H1 (cell line): ENCODE measurements around the gene GABRR2.

Experiments used
- ATF2 ChIP-seq: IDR thresholded peaks from 2 replicates; pipeline ENCODE4 v1.6.1; 2012; ENCODE audit warnings: low read length, inconsistent platforms
- TF ChIP-seq, protein P1 (sequence below), 3 experiments: IDR thresholded peaks; 1 replicate in 2 of 3; 2 replicates in 1 of 3; pipeline versions ENCODE4 v1.5.1 to v1.6.1; 2011; ENCODE audit warnings: low read length in 3 of 3, mild to moderate bottlenecking in 3 of 3, inconsistent platforms in 2 of 3, low read depth in 1 of 3, moderate library complexity in 1 of 3; ENCODE audit not compliant: insufficient read depth in 1 of 3; ENCODE audit errors: control extremely low read depth in 1 of 3

GRCh38 chr6:89215391-89215790, 99.7 kb downstream of the GABRR2 start:
- no peak for TF ChIP-seq ATF2
- TF ChIP-seq, protein P1, sequence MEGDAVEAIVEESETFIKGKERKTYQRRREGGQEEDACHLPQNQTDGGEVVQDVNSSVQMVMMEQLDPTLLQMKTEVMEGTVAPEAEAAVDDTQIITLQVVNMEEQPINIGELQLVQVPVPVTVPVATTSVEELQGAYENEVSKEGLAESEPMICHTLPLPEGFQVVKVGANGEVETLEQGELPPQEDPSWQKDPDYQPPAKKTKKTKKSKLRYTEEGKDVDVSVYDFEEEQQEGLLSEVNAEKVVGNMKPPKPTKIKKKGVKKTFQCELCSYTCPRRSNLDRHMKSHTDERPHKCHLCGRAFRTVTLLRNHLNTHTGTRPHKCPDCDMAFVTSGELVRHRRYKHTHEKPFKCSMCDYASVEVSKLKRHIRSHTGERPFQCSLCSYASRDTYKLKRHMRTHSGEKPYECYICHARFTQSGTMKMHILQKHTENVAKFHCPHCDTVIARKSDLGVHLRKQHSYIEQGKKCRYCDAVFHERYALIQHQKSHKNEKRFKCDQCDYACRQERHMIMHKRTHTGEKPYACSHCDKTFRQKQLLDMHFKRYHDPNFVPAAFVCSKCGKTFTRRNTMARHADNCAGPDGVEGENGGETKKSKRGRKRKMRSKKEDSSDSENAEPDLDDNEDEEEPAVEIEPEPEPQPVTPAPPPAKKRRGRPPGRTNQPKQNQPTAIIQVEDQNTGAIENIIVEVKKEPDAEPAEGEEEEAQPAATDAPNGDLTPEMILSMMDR (IDR thresholded peaks at IDR 0.05; ENCODE audit: control extremely low read depth in 1 of 3, insufficient read depth in 1 of 3, low read depth in 1 of 3, low read length in 3 of 3), result no peak
